ENCODE data around the gene BMP7.

The BMP7 gene

DNA sequence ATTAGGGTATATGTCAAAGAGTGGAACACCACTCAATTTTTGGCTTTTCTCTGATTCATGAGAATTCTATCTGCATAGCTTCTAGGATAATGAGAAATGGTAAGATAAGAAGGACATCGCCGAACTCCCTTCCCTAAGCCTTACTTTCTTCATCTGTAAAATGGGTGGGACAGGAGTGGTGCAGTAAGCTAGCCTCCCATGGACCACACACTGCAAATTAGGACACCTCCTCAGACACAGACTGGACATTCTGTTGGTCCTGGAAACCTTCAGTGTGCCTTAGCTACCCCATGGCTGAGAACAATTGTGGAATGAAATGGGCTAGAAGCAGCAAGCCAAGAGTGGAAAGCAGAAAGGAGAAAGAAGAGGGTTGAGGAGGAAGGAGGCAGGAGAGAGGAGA lies 89.6 kb downstream of the BMP7 start:
- Histone ChIP-seq H3K36me3 (ENCODE audit: control insufficient read depth, insufficient read depth, low read length) (no peaks in the 10 kb centered on the region), H3K27me3 (replicated peaks; ENCODE audit: control insufficient read depth, insufficient read depth, low read length, poor library complexity, severe bottlenecking) (no peaks in the 10 kb centered on the region), H3K4me3 (ENCODE audit: insufficient read depth, low read depth, low read length, poor library complexity, severe bottlenecking) (no peak overlapping the region), H3K9me3 (ENCODE audit: control insufficient read depth, low read length) (no peaks in the 10 kb centered on the region), H3K27ac (ENCODE audit: insufficient read depth, low read length, poor library complexity, severe bottlenecking) (no peak overlapping the region), H3K4me1 (ENCODE audit: control insufficient read depth, insufficient read depth, low read length, poor library complexity, severe bottlenecking) (no peaks in the 10 kb centered on the region)
- DNase-seq, result no peak

DNA sequence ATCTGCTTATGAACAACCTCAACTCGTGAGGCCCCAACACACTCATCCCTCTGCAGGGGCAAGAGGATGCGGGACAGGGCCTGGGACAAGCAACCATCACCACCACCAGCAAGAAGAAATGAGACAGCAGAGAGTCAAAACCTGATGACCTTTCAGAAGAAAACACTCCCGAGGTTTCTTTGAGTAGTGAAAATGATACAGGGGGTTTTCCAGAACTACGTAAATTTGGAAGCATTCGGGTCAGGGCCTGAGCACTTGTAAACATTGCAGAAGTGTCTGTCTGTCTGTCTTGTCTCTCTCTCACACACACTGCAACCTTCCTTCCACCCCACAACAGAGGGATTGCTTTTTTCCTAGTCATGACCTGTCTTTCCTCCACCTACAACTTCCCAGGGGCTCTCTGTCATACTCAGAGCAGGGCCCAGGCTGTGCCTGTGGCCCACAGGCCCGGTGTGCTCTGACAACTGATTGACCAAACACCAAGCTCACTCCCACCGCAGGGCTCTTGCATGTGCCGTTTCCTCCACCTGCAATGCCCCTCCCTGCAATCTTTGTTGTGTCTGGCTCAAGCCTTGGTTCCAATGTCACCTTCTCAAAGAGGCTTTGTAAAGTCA lies 90.9 kb downstream of the BMP7 start:
- Histone ChIP-seq H3K27ac (ENCODE audit: insufficient read depth, low read length, poor library complexity, severe bottlenecking) (no peak overlapping the region), H3K9me3 (ENCODE audit: control insufficient read depth, low read length) (no peaks in the 10 kb centered on the region), H3K4me3 (ENCODE audit: insufficient read depth, low read depth, low read length, poor library complexity, severe bottlenecking) (no peak overlapping the region), H3K36me3 (ENCODE audit: control insufficient read depth, insufficient read depth, low read length) (no peaks in the 10 kb centered on the region), H3K4me1 (ENCODE audit: control insufficient read depth, insufficient read depth, low read length, poor library complexity, severe bottlenecking) (no peaks in the 10 kb centered on the region), H3K27me3 (replicated peaks; ENCODE audit: control insufficient read depth, insufficient read depth, low read length, poor library complexity, severe bottlenecking) (no peaks in the 10 kb centered on the region)
- DNase-seq, result no peak

DNA sequence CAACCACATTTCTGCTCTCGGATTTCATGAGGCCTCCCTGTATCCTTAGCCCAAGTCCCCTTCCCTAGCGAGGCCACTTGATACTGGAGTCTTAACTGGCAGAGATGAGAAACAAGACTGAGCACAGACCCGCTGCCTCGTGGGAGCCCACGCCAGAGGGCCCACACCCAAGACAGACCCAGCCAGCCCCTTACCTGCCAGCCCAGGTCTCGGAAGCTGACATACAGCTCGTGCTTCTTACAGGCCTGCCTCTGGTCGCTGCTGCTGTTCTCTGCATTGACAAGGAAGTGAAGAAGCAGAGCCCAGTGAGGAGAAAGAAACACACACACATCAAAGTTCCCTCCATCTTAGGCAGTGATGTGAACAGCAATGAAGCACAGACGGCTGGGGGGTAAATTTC lies 91.7 kb downstream of the BMP7 start:
- no peak for DNase-seq

DNA sequence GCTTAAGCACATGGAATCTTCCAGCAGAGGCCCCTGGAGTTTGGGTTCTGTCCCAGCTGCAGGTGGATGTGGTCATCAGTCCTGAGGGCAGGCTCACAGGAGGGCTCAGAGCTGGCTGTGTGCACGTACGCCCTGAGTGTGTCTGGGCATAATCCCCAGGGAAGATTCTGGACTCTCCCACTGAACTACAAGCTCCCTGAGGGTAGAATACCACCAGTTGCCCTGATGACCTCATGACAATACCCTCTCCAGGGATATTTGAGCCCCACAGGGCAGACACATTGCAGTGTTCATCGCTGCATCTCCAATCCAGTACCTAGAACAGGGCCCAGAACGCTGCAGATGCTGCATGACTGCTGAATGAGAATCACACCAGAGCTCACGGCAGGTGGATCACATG lies 92.5 kb downstream of the BMP7 start:
- DNase-seq, result no peak
- Histone ChIP-seq H3K27me3 (replicated peaks; ENCODE audit: control insufficient read depth, insufficient read depth, low read length, poor library complexity, severe bottlenecking) (no peaks in the 10 kb centered on the region), H3K9me3 (ENCODE audit: control insufficient read depth, low read length) (no peaks in the 10 kb centered on the region), H3K27ac (ENCODE audit: insufficient read depth, low read length, poor library complexity, severe bottlenecking) (no peak overlapping the region), H3K4me1 (ENCODE audit: control insufficient read depth, insufficient read depth, low read length, poor library complexity, severe bottlenecking) (no peaks in the 10 kb centered on the region), H3K36me3 (ENCODE audit: control insufficient read depth, insufficient read depth, low read length) (no peaks in the 10 kb centered on the region), H3K4me3 (ENCODE audit: insufficient read depth, low read depth, low read length, poor library complexity, severe bottlenecking) (no peak overlapping the region)

More for the DNA sequence above, 91.7 kb downstream of the BMP7 start:
- no peaks in the 10 kb centered on the region for H3K9me3 ChIP-seq (ENCODE audit: control insufficient read depth, low read length)
- H3K27me3 ChIP-seq (replicated peaks; ENCODE audit: control insufficient read depth, insufficient read depth, low read length, poor library complexity, severe bottlenecking), result no peaks in the 10 kb centered on the region
- no peak overlapping the region for H3K4me3 ChIP-seq (ENCODE audit: insufficient read depth, low read depth, low read length, poor library complexity, severe bottlenecking)
- no peak overlapping the region for H3K27ac ChIP-seq (ENCODE audit: insufficient read depth, low read length, poor library complexity, severe bottlenecking)
- H3K4me1 ChIP-seq (ENCODE audit: control insufficient read depth, insufficient read depth, low read length, poor library complexity, severe bottlenecking), result no peaks in the 10 kb centered on the region
- no peaks in the 10 kb centered on the region for H3K36me3 ChIP-seq (ENCODE audit: control insufficient read depth, insufficient read depth, low read length)

DNA sequence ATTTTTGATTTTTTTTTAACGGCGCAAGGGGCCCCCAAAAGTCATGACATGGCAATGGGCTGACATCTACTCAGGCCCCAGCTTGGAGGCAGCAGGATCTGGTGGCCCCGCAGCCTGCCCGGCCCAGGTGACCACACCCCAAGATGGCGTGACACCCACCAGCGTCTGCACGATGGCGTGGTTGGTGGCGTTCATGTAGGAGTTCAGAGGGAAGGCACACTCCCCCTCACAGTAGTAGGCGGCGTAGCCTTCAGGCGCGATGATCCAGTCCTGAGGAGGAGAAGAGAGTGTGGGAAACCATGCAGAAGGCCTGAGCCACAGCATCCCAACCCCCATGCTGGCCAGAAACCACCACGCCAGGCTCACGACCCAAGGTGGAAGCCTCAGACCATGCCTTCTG lies 93.4 kb downstream of the BMP7 start:
- no peak for DNase-seq

DNA sequence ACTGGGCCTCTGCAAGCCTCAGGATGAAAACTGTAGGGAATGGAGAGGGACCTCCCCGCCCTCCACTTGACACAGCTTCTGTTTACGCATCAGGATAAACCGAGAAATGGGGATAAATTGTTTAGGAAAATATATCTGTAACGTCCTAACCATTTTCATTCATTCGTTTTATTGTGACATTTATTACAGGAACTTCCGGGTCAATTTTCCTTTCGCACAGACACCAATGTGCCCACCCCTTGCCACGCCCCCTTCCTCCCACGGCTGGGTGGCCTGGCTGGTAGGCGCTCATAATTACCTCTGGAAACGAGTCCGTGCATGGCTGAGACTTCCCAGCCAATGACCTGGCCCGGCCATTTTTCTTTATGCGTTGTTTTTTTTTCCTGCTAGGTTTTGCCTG lies 96.1 kb downstream of the BMP7 start:
- no peak overlapping the region for H3K4me3 ChIP-seq (ENCODE audit: insufficient read depth, low read depth, low read length, poor library complexity, severe bottlenecking)
- H3K9me3 ChIP-seq (ENCODE audit: control insufficient read depth, low read length), result no peaks in the 10 kb centered on the region
- no peak for DNase-seq

More for the DNA sequence above, 93.4 kb downstream of the BMP7 start:
- H3K9me3 ChIP-seq (ENCODE audit: control insufficient read depth, low read length), result no peaks in the 10 kb centered on the region
- H3K36me3 ChIP-seq (ENCODE audit: control insufficient read depth, insufficient read depth, low read length), result no peaks in the 10 kb centered on the region
- H3K27me3 ChIP-seq (replicated peaks; ENCODE audit: control insufficient read depth, insufficient read depth, low read length, poor library complexity, severe bottlenecking), result no peaks in the 10 kb centered on the region
- H3K27ac ChIP-seq (ENCODE audit: insufficient read depth, low read length, poor library complexity, severe bottlenecking), result no peak overlapping the region
- no peaks in the 10 kb centered on the region for H3K4me1 ChIP-seq (ENCODE audit: control insufficient read depth, insufficient read depth, low read length, poor library complexity, severe bottlenecking)
- H3K4me3 ChIP-seq (ENCODE audit: insufficient read depth, low read depth, low read length, poor library complexity, severe bottlenecking), result no peak overlapping the region

DNA sequence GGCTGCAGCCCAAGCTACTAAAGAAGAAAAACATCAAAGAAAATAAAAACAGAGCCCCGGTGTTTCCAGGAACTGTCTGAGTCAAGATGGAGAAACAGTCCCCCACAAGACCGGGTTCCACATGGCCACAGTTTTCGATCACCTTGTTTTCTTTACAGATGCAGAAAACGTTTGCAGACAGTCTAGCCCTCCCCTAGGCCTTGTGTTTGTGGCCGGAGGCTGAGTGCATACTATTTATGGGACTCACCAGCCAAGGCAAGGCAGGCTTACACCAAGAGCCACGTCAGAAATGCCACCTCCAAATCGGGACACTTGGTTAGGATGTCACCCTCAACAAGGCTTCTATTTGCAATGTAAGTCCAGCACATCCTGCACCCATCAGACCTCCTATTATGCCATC lies 97.3 kb downstream of the BMP7 start:
- H3K4me1 ChIP-seq (ENCODE audit: control insufficient read depth, insufficient read depth, low read length, poor library complexity, severe bottlenecking), result no peaks in the 10 kb centered on the region
- H3K27ac ChIP-seq (ENCODE audit: insufficient read depth, low read length, poor library complexity, severe bottlenecking), result no peak overlapping the region
- H3K36me3 ChIP-seq (ENCODE audit: control insufficient read depth, insufficient read depth, low read length), result no peaks in the 10 kb centered on the region
- no peak overlapping the region for H3K4me3 ChIP-seq (ENCODE audit: insufficient read depth, low read depth, low read length, poor library complexity, severe bottlenecking)
- DNase-seq, result no peak
- H3K9me3 ChIP-seq (ENCODE audit: control insufficient read depth, low read length), result no peaks in the 10 kb centered on the region
- H3K27me3 ChIP-seq (replicated peaks; ENCODE audit: control insufficient read depth, insufficient read depth, low read length, poor library complexity, severe bottlenecking), result no peaks in the 10 kb centered on the region

More for the DNA sequence above, 96.1 kb downstream of the BMP7 start:
- Histone ChIP-seq H3K27ac (ENCODE audit: insufficient read depth, low read length, poor library complexity, severe bottlenecking) (no peak overlapping the region), H3K27me3 (replicated peaks; ENCODE audit: control insufficient read depth, insufficient read depth, low read length, poor library complexity, severe bottlenecking) (no peaks in the 10 kb centered on the region), H3K4me1 (ENCODE audit: control insufficient read depth, insufficient read depth, low read length, poor library complexity, severe bottlenecking) (no peaks in the 10 kb centered on the region), H3K36me3 (ENCODE audit: control insufficient read depth, insufficient read depth, low read length) (no peaks in the 10 kb centered on the region)

DNA sequence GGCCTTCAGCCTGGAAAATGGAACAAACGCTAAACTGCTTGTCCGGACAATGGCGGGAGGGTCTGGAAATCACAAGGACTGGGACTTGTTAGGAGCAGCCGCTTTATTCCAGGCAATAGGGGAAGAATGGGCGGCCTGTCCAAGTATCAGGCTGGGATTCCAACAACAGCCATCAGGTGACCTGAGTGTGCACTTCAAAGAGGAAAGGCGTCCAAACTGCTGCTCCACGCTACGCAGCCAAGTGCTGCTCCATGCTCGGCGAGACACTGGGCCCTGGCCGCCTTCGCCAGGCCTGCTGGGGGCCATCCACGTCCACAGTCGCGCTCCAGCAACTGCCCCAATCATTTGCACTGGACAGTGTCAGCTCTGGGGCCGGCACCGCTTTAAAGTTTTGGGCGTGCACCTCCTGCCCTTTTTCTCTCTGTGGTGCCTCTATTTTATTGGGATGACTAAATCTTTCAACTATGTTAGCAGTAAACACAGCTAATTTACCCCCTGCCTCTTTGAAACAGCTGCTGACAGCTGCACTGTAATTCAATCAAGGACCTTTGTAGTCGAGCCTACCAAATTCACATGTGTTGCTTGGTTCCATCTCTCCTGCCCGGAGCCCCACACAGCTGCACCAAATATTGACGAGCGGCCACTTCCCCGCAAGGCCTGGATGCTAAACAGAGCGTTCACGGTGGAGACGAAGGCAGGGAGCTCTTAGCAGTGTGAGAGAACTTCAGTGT lies 98.3 kb downstream of the BMP7 start:
- no peak for DNase-seq
- Histone ChIP-seq H3K36me3 (ENCODE audit: control insufficient read depth, insufficient read depth, low read length) (no peaks in the 10 kb centered on the region), H3K9me3 (ENCODE audit: control insufficient read depth, low read length) (no peaks in the 10 kb centered on the region), H3K27ac (ENCODE audit: insufficient read depth, low read length, poor library complexity, severe bottlenecking) (no peak overlapping the region), H3K27me3 (replicated peaks; ENCODE audit: control insufficient read depth, insufficient read depth, low read length, poor library complexity, severe bottlenecking) (no peaks in the 10 kb centered on the region), H3K4me3 (ENCODE audit: insufficient read depth, low read depth, low read length, poor library complexity, severe bottlenecking) (no peak overlapping the region), H3K4me1 (ENCODE audit: control insufficient read depth, insufficient read depth, low read length, poor library complexity, severe bottlenecking) (no peaks in the 10 kb centered on the region)

DNA sequence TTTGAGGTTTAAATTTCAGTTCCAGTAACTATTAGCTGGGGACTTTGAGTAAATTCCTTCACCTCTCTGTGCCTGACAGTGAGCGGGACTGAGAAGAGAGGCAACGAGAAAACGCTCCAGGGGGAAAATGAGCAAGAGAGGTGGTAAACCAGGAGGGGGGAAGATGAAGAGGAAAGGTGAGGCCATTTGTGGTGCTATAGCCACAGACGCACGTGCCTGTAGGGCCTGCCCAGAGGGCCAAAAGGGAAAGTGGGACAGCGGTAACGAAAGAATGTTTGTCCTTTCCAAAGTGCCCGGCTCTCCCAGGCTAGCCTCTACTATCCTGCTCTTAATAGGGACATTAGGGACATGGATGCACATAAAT lies 99.2 kb downstream of the BMP7 start:
- Histone ChIP-seq H3K4me3 (ENCODE audit: insufficient read depth, low read depth, low read length, poor library complexity, severe bottlenecking) (no peak overlapping the region), H3K36me3 (ENCODE audit: control insufficient read depth, insufficient read depth, low read length) (no peaks in the 10 kb centered on the region), H3K4me1 (ENCODE audit: control insufficient read depth, insufficient read depth, low read length, poor library complexity, severe bottlenecking) (no peaks in the 10 kb centered on the region), H3K27me3 (replicated peaks; ENCODE audit: control insufficient read depth, insufficient read depth, low read length, poor library complexity, severe bottlenecking) (no peaks in the 10 kb centered on the region), H3K27ac (ENCODE audit: insufficient read depth, low read length, poor library complexity, severe bottlenecking) (no peak overlapping the region), H3K9me3 (ENCODE audit: control insufficient read depth, low read length) (no peaks in the 10 kb centered on the region)
- no peak for DNase-seq

DNA sequence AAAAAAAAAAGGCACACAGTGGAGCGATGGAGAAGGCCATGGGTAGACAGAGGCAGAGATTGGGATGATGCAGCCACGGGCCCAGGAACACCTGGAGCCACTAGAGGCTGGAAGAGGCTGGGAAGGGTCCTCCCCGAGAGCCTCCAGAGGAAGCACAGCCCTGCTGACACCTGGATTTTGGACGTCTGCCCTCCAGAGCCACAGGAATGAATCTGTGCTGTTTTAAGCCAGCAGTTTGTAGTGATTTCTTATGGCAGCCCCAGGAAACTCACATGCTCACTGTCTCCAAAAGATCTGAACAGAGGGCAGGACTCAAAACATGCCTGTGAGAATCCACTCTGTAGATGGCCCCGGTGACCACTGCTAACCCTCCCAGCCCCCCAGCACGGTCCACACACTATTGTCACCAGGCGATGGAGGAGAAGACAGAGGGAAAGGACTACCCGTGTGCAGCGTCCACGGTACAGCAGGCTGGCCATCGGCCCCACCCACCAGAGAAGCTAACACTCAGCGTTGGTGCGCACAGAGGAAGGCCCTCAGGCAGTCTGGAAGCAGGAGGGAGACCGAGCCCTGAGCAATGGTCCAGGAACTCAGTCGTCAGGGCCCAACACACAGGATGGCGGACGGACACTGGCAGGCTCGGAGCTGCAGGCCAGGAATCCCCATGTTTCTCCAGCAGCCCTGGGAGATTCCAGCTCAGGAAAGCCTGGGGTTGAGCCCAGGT lies 99.7 kb downstream of the BMP7 start:
- H3K4me3 ChIP-seq (ENCODE audit: insufficient read depth, low read depth, low read length, poor library complexity, severe bottlenecking), result no peak overlapping the region
- no peaks in the 10 kb centered on the region for H3K9me3 ChIP-seq (ENCODE audit: control insufficient read depth, low read length)
- DNase-seq, result no peak
- no peaks in the 10 kb centered on the region for H3K4me1 ChIP-seq (ENCODE audit: control insufficient read depth, insufficient read depth, low read length, poor library complexity, severe bottlenecking)
- H3K27me3 ChIP-seq (replicated peaks; ENCODE audit: control insufficient read depth, insufficient read depth, low read length, poor library complexity, severe bottlenecking), result no peaks in the 10 kb centered on the region
- H3K27ac ChIP-seq (ENCODE audit: insufficient read depth, low read length, poor library complexity, severe bottlenecking), result no peak overlapping the region
- no peaks in the 10 kb centered on the region for H3K36me3 ChIP-seq (ENCODE audit: control insufficient read depth, insufficient read depth, low read length)
